ENCODE results near the gene ZRANB2.

ZRANB2 gene

DNA sequence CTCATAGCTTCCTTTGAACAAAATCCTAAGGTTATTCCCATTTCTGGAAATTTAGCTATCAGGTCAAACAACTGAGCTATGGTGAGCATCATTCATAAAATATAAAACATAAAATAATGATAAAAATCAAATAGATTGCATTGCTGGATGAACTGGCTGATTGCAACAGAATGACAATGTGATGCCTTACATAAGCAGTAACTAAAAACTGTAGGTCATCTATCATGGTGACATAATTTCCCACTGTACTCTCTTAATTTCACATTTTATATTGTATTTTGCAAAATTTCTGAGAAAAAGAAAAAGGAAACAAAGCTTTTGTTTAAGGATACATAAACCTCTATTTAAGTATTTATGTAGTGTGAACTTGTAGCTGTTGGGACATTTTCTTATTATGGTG, 37.8 kb downstream of the ZRANB2 start:
- H3K4me3 ChIP-seq (ENCODE audit: low read depth, low read length) = no peak overlapping the region
- DNase-seq (ENCODE audit: low read depth) = no peak
- TF ChIP-seq, protein P1, sequence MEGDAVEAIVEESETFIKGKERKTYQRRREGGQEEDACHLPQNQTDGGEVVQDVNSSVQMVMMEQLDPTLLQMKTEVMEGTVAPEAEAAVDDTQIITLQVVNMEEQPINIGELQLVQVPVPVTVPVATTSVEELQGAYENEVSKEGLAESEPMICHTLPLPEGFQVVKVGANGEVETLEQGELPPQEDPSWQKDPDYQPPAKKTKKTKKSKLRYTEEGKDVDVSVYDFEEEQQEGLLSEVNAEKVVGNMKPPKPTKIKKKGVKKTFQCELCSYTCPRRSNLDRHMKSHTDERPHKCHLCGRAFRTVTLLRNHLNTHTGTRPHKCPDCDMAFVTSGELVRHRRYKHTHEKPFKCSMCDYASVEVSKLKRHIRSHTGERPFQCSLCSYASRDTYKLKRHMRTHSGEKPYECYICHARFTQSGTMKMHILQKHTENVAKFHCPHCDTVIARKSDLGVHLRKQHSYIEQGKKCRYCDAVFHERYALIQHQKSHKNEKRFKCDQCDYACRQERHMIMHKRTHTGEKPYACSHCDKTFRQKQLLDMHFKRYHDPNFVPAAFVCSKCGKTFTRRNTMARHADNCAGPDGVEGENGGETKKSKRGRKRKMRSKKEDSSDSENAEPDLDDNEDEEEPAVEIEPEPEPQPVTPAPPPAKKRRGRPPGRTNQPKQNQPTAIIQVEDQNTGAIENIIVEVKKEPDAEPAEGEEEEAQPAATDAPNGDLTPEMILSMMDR (IDR thresholded peaks at IDR 0.05; ENCODE audit: insufficient read depth, low read depth, low read length, missing control alignments) = no peak

DNA sequence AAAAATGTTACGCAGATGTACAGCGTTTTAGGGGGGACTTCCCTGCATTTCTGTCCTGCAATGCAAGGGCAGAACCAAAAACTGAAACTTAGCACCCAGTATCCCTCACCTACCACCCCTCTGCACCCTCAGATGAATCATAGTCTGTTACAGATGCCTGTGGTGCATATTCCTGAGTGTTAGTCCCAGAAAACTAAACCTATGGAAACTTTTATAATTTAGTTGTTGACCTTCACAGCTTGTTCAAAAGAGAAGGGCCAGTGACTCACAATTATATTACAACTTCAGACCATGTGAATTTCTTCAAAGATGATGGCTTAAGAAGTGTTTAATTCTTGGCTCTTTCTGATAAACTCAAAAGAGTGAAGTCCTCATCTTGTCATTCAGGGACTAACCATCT, 39.0 kb downstream of the ZRANB2 start:
- TF ChIP-seq, protein P1 (IDR thresholded peaks at IDR 0.05; ENCODE audit: insufficient read depth, low read depth, low read length, missing control alignments) = no peak
- H3K4me3 ChIP-seq (ENCODE audit: low read depth, low read length) = no peak overlapping the region

DNA sequence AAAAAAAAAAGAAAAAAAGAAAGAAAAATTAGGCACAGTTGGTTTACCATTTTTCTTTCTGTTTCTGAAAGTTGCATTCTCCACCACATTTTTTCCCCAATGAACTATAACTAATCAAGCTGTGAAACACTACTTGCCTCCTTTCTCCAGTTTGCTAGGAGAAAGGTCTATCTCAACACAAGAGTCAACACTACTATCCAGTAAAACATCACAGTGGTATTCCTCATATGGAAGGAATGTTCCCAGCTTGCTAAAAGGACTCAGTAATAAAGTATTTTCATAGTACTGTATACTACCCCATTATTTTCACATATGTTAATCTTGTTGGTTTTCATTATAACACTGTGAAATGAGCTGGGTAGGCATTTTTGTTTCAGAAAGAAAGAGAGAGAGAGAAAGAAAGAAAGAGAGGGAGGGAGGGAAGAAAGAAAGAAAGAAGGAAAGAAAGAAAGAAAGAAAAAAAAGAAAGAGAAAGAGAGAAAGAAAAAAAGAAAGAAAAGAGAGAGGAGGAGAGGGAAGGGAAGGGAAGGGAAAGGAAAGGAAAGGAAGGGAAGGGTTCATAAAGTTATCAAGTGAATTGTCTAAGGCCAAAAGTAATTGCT, 41.1 kb downstream of the ZRANB2 start:
- no peak for DNase-seq (ENCODE audit: low read depth)
- H3K4me3 ChIP-seq (ENCODE audit: low read depth, low read length) = no peak overlapping the region
- TF ChIP-seq, protein P1 (IDR thresholded peaks at IDR 0.05; ENCODE audit: insufficient read depth, low read depth, low read length, missing control alignments) = no peak

More for the DNA sequence above, 39.0 kb downstream of the ZRANB2 start:
- DNase-seq (ENCODE audit: low read depth) = no peak

DNA sequence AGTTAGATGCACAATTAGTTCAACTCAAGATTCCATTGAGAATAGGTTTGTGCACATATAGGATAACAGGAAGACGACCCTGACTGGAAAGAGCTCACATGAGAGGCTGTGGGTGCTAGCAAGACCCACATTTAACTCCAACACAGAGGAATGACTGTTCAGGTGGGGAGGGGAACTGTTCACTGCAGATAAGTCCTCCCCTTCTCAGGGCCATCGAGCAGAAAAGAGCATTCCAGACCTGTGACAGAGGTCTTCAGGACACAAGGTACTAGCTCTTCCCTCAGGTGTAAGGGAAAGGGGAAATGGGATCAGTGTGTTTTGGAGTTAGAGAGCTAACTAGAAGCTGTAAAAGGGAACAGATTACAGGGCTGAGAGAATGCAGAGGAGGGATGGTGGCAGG, 41.9 kb downstream of the ZRANB2 start:
- no peak for DNase-seq (ENCODE audit: low read depth)
- TF ChIP-seq, protein P1 (IDR thresholded peaks at IDR 0.05; ENCODE audit: insufficient read depth, low read depth, low read length, missing control alignments) = no peak

DNA sequence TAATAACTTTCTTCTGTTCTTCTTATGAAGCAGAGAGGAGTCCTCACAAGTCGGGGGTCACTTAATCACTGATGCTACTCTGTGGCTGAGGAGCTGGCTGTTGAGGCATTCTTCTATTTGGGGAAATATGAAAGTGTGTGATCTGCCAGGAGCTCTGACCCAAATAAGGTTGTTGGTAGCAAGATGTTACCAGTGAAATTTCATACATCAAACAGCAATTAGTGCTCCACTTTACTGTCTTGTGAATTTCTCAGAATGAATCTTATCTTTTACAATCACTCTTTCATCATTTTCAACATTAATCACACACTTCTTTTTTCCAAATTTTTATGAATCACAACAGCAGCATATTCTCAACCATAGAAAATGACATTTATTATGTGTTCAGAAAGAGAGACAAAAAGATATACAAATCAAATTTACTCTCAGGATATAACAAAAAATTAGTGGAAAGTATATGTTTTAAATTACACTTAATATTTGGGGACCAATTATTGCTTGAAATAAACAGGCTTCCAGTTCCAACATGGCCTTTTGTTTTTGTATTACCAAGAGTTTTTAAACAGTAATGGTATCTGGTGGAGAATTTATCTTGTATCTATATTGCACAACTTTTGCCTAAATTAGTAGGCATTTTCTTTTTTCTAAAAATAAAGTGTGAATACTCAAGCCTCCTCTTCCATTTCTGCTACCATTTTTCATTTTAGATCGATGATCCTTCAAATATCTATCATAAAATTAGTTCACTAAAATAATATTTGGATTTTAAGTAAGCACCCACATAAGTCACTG, 42.8 kb downstream of the ZRANB2 start:
- H3K4me3 ChIP-seq (ENCODE audit: low read depth, low read length) = no peak overlapping the region
- no peak for DNase-seq (ENCODE audit: low read depth)
- TF ChIP-seq, protein P1 (IDR thresholded peaks at IDR 0.05; ENCODE audit: insufficient read depth, low read depth, low read length, missing control alignments) = no peak

More for the DNA sequence above, 41.9 kb downstream of the ZRANB2 start:
- H3K4me3 ChIP-seq (ENCODE audit: low read depth, low read length) = no peak overlapping the region

DNA sequence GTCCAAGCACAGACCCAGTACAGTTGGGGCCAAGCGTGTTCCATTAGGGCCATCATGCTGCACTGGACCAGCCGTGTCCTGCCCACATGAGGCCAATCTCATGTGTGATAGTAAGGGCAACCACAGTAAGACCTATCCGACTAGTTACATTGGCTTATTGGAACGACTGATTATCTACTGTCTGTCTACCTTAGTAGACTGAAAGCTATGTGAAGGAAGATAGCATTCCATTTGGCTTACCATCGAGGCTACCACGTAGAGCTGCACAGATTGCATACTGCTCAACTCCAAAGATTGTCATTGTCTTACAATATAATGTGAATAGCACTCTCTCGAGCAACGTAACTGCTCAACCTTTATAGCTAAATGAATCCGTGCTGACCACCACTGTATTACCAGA, 43.8 kb downstream of the ZRANB2 start:
- H3K4me3 ChIP-seq (ENCODE audit: low read depth, low read length) = no peak overlapping the region
- TF ChIP-seq, protein P1 (IDR thresholded peaks at IDR 0.05; ENCODE audit: insufficient read depth, low read depth, low read length, missing control alignments) = no peak
- DNase-seq (ENCODE audit: low read depth) = no peak

All from GM12865 (cell line).